Adipocyte (in vitro differentiated cells): ENCODE data around the gene ATP5MK.
A peak's percentile ranks its signal among the peaks of the same experiment; 100 is the strongest.
"Not testable (repeated sequence)": the region's sequence is repeated elsewhere in the genome, so short reads cannot be mapped to it uniquely, and the experiment has no call there.

Source experiments
- DNase-seq: peaks from one replicate; pipeline ENCODE4 v3.0.0-alpha.2; 2015; ENCODE audit warnings: low read depth
- H3K27me3 ChIP-seq: replicated peaks from 2 replicates; pipeline ENCODE4 v1.7.0; 2013; ENCODE audit warnings: mild to moderate bottlenecking, low read length, moderate library complexity; ENCODE audit not compliant: control insufficient read depth, insufficient read depth
- H3K36me3 ChIP-seq: 2 replicates; pipeline ENCODE4 v1.7.0; 2013; ENCODE audit warnings: low read length, mild to moderate bottlenecking, moderate library complexity; ENCODE audit not compliant: control insufficient read depth, insufficient read depth, severe bottlenecking
- H3K4me1 ChIP-seq: 2 replicates; pipeline ENCODE4 v1.7.0; 2013; ENCODE audit warnings: mild to moderate bottlenecking, low read length, moderate library complexity; ENCODE audit not compliant: control insufficient read depth, insufficient read depth
- H3K4me3 ChIP-seq: 2 replicates; pipeline ENCODE4 v1.7.0; 2013; ENCODE audit warnings: mild to moderate bottlenecking, low read length, moderate library complexity
- H3K9ac ChIP-seq: 2 replicates; pipeline ENCODE4 v1.7.0; 2013; ENCODE audit warnings: mild to moderate bottlenecking, low read length, moderate library complexity
- H3K9me3 ChIP-seq: 2 replicates; pipeline ENCODE4 v1.7.0; 2013; ENCODE audit warnings: mild to moderate bottlenecking, low read length, moderate library complexity; ENCODE audit not compliant: control insufficient read depth

Gene ATP5MK

DNA sequence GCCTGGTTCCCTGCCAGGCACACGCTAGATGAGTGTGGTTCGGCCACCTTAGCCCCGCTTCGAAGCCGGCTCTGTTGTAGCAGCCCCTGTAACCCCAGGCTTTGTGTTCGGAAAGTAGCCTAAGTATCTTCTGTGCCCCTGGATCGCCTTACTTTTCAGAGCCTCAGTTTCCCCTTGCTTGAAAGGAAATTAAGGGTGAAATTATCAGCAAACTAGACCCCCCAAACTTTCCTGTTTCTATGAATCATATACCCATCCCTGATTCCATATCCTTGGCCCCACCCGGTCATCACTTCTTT is 463 bp upstream of the ATP5MK start:
- H3K4me3 ChIP-seq = peak overlapping the region; percentile 99
- peak overlapping the region; percentile 100 for H3K9ac ChIP-seq
- no peaks in the 10 kb centered on the region for H3K27me3 ChIP-seq
- peaks cover 26% of the 10 kb centered on the region for H3K4me1 ChIP-seq
- no peak for DNase-seq
- peaks cover 47% of the 10 kb centered on the region for H3K36me3 ChIP-seq
- H3K9me3 ChIP-seq = no peaks in the 10 kb centered on the region

DNA sequence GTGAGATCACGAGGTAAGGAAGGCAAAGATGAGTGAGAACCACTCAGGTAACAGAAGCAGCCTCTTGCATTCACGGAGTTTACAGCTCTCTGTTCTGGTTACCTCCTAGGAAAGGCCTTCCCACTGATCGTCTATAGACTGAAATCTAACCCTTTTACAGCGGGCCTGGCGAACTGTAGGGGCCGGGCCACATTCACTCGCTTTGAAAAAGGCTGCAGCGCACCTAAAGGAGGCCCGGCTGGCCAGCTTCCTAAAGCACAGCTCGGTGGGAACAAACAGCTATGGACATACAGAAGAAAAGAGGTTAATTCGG is 565 bp downstream of the ATP5MK start:
- no peaks in the 10 kb centered on the region for H3K27me3 ChIP-seq
- H3K9me3 ChIP-seq = no peaks in the 10 kb centered on the region
- H3K4me1 ChIP-seq = peaks cover 26% of the 10 kb centered on the region
- peak overlapping the region; percentile 100 for H3K9ac ChIP-seq
- peaks cover 51% of the 10 kb centered on the region for H3K36me3 ChIP-seq
- H3K4me3 ChIP-seq = peak overlapping the region; percentile 99
- DNase-seq = peak; percentile 63

DNA sequence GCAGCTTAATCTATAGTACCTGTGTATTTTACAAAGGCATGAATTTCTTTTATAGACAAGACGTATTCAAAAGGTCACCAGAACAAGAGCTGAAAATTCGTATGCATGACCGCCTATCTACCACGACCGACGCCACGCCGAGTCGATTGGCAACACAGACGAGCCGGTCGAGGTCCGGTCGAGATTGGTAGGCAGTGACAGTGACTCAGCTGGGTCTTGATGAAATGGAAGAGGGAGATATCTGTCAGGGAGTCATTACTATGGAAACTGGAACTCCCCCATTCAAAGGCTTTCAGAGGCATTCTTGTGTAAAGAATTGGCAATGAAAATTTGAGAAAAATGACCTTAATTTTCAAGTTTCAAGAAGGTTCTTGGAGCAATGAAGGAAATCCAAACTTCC is 2.1 kb downstream of the ATP5MK start:
- Histone ChIP-seq H3K27me3 (no peaks in the 10 kb centered on the region), H3K36me3 (peaks cover 50% of the 10 kb centered on the region), H3K4me3 (peak overlapping the region; percentile 99), H3K9ac (no peak overlapping the region), H3K9me3 (no peaks in the 10 kb centered on the region), H3K4me1 (peaks cover 26% of the 10 kb centered on the region)
- peak; percentile 2 for DNase-seq

DNA sequence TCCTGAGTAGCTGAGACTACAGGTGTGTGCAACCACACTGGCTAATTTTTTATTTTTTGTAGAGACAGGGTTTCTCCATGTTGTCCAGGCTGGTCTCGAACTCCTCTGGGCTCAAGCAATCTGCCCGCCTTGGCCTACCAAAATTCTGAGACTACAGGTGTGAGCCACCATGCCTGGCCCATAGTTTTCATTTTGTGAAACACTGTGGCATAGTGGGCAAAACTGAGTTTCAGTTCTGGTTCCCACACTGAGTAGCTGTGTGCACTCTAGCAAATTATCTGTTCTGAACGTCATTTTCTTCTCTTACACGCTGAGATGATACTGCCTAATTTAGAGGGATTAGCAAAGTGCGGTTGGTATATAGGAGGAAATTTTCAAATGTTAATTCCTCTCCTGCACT is 13.5 kb downstream of the ATP5MK start:
- Histone ChIP-seq H3K27me3 (no peaks in the 10 kb centered on the region), H3K9ac (no peak overlapping the region), H3K9me3 (no peaks in the 10 kb centered on the region), H3K4me3 (no peak overlapping the region), H3K4me1 (no peaks in the 10 kb centered on the region), H3K36me3 (peaks cover 39% of the 10 kb centered on the region)
- DNase-seq = no peak

DNA sequence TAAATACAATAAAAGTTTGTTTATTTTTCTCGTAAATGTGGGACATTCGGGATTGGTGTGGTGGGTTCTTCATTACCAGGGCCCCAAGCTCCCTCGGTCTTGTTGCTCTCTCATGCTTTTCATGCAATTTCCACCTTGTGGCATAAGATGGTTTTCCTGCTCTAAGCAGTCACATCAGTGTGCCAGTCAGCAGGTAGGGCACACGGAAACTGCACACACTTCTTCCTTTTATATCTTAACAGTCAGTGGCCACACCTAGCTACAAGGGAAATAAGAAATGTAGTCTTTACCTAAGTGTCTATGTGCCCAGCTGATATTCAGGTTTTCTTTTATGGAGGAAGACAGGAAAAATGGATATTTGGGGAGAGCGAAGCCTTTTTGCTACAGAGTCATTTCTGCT is 22.0 kb downstream of the ATP5MK start:
- Histone ChIP-seq H3K4me3 (no peak overlapping the region), H3K9me3 (no peaks in the 10 kb centered on the region), H3K4me1 (no peaks in the 10 kb centered on the region), H3K27me3 (no peaks in the 10 kb centered on the region), H3K36me3 (peaks cover 23% of the 10 kb centered on the region), H3K9ac (no peak overlapping the region)
- no peak for DNase-seq

DNA sequence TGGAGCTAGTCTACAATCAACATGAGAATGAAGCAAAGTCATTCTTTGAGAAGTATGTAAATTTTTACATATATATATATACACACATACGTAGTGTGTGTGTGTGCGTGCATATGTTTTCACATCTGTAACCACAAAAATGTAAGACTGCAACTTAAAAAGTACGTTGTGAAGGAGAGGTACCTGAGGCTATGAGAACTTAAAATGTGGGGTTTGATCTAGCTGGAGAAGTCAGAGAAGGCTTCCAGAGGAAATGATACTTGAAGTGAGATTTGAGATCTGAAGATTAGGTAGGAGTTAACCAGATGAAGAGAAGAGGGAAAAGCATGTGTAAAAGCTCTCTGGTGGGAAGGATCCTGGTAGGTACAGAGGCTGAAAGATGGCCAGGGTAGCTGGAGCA is 22.7 kb downstream of the ATP5MK start:
- no peak for DNase-seq
- no peak overlapping the region for H3K4me3 ChIP-seq
- H3K4me1 ChIP-seq = no peaks in the 10 kb centered on the region
- peaks cover 23% of the 10 kb centered on the region for H3K36me3 ChIP-seq
- H3K27me3 ChIP-seq = no peaks in the 10 kb centered on the region
- H3K9me3 ChIP-seq = no peaks in the 10 kb centered on the region
- no peak overlapping the region for H3K9ac ChIP-seq

DNA sequence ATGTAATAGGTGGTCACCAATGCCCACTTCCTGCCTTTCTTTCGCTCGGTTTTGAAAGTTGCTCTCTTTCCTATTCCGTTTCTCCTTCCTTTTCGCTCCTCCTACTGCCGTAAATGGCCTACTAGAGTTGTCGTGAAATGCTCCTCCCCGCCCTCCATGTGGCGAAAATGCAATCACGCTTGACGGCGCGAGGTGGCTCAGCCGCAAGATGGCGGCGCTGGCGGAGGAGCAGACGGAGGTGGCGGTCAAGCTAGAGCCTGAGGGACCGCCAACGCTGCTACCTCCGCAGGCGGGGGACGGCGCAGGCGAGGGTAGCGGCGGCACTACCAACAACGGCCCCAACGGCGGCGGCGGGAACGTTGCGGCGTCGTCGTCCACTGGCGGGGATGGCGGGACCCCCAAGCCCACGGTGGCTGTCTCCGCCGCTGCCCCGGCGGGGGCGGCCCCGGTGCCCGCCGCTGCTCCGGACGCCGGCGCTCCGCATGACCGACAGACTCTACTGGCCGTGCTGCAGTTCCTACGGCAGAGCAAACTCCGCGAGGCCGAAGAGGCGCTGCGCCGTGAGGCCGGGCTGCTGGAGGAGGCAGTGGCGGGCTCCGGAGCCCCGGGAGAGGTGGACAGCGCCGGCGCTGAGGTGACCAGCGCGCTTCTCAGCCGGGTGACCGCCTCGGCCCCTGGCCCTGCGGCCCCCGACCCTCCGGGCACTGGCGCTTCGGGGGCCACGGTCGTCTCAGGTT is 28.3 kb downstream of the ATP5MK start, which contains the start of gene TAF5:
Gene TAF5, plus strand, starts transcription at position 195 of the 737 bp plus-strand sequence. Its CDS starts 14 bp downstream, at position 209.
- peak within 1 kb of the TSS; percentile 92 for H3K9ac ChIP-seq
- peak within 1 kb of the TSS; percentile 93 for H3K4me3 ChIP-seq
- H3K36me3 ChIP-seq = no peaks in the 10 kb centered on the region
- peak; percentile 98 for DNase-seq
- H3K4me1 ChIP-seq = peaks cover 4% of the 10 kb centered on the region
- H3K9me3 ChIP-seq = no peaks in the 10 kb centered on the region
- no peaks in the 10 kb centered on the region for H3K27me3 ChIP-seq

DNA sequence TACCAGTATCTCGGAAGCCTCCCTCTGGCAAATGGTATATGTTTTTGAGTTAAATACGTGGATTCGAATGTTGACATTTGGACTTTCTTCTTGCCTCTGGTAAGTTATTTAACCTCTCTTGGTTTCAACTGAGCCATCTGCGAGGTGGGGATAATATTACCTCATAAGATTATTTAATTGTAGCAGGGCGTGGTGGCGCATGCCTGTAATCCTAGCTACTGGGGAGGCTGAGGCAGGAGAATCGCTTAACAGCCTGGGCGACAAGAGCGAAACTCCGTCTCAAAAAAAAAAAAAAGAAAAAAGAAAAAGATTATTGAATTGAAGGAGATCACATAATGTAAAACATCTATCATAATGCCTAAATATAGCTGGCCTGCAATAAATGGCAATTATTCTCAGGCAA is 28.9 kb downstream of the ATP5MK start:
- Histone ChIP-seq H3K27me3 (no peaks in the 10 kb centered on the region), H3K9ac (peak overlapping the region; percentile 92), H3K4me3 (peak overlapping the region; percentile 93), H3K36me3 (no peaks in the 10 kb centered on the region), H3K9me3 (no peaks in the 10 kb centered on the region), H3K4me1 (peaks cover 4% of the 10 kb centered on the region)
- peak; percentile 8 for DNase-seq

DNA sequence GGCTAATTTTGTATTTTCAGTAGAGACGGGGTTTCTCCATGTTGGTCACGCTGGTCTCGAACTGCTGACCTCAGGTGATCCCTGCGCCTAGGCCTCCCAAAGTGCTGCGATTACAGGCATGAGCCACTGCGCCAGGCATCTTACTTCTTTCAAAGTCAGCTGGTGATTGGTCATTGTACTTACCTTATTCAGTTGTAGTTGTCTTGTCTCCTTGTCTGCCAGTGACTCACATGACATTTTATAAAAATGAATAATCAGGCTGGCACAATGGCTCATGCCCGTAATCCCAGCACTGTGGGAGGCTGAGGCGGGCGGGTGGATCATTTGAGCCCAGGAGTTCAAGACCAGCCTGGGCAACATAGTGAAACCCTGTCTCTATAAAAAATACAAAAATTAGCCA is 35.5 kb downstream of the ATP5MK start:
- H3K36me3 ChIP-seq, H3K4me1 ChIP-seq, H3K27me3 ChIP-seq, H3K9ac ChIP-seq, H3K4me3 ChIP-seq, H3K9me3 ChIP-seq, DNase-seq: not testable (repeated sequence)

DNA sequence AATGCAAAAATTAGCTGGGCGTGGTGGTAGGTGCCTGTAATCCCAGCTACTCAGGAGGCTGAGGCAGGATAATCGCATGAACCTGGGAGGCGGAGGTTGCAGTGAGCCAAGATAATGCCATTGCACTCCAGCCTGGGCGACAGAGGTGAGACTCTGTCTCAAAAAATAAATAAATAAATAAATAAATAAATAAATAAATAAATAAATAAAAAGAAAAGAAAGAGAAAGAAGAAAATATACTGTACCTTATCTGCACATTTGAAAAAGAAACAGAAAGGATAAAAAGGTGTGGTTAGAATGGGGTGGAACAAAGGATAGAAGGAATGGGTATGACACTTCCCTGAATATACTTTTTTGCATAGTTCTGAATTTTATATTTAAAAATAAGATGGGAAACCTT is 36.8 kb downstream of the ATP5MK start:
- not testable (repeated sequence) for DNase-seq

DNA sequence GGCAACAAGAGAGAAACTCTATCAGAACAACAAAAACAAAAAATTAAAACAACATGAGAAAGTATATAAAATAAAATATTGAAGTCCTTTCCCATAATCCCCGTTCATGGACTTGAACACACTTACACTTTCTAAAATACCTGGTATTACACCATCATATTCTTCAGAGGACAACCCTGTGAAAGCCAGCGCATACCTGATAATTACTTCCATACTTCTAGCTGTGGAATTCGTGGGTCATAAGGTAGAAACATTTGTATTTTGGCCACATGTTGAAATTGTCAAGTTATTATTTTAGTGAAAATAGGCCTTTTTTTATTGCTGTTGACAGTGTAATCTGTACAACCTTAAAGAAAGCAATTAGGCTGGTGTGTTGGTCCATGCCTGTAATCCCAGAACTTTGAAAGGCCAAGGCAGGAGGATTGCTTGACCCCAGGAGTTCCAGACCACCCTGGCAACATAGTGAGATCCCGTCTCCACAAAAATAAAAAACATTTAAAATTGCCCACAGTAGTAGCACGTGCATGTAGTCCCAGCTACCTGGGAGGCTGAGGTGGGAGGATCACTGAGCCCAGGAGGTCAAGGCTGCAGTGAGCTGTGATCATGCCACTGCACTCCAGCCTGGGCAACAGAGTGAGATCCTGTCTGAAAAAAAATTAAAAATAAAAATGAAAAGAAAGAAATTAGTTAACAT is 40.2 kb downstream of the ATP5MK start:
- Histone ChIP-seq H3K9me3 (no peaks in the 10 kb centered on the region), H3K36me3 (no peaks in the 10 kb centered on the region), H3K27me3 (no peaks in the 10 kb centered on the region), H3K9ac (no peak overlapping the region), H3K4me1 (peaks cover 4% of the 10 kb centered on the region), H3K4me3 (no peak overlapping the region)
- no peak for DNase-seq

More for the DNA sequence above, 36.8 kb downstream of the ATP5MK start:
- H3K36me3 ChIP-seq, H3K9ac ChIP-seq, H3K4me1 ChIP-seq, H3K9me3 ChIP-seq, H3K27me3 ChIP-seq, H3K4me3 ChIP-seq: not testable (repeated sequence)

DNA sequence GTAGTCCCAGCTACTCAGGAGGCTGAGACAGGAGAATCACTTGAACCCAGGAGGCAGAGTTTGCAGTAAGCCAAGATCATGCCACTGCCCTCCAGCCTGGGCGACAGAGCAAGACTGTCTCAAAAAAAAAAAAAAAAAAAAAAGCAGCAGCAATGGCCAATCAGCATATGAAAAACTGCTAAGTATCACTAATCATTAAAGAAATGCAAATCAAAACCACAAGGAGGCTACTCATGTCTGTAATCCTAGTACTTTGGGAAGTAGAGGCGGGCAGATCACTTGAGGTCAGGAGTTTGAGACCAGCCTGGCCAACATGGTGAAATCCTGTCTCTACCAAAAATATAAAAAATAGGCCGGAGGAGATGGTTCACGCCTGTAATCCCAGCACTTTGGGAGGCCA is 41.7 kb downstream of the ATP5MK start:
- H3K9me3 ChIP-seq, H3K4me3 ChIP-seq, H3K9ac ChIP-seq, H3K4me1 ChIP-seq, DNase-seq, H3K36me3 ChIP-seq, H3K27me3 ChIP-seq: not testable (repeated sequence)
